Measurements from ENCODE around the gene TRIM32.

GRCh38 chr9:116663581-116663980 lies 23.5 kb upstream of the TRIM32 start:
- no peak for TF ChIP-seq SMARCE1 (IDR thresholded peaks at IDR 0.05; ENCODE audit: borderline replicate concordance)
- TF ChIP-seq SAFB2 (CRISPR knock-in tag; IDR thresholded peaks at IDR 0.05; ENCODE audit: borderline replicate concordance, low read depth): no peak
- TF ChIP-seq CTCF (CRISPR knock-in tag; IDR thresholded peaks at IDR 0.05): no peak
- TF ChIP-seq POLR2AphosphoS2 (IDR thresholded peaks at IDR 0.05; ENCODE audit: low read depth, low read length): no peak
- TF ChIP-seq IRF1 (CRISPR knock-in tag; IDR thresholded peaks at IDR 0.05; ENCODE audit: low read depth): no peak
- no peak for TF ChIP-seq JUND (CRISPR knock-in tag; IDR thresholded peaks at IDR 0.05)
- no peak for TF ChIP-seq BCL3 (CRISPR knock-in tag; IDR thresholded peaks at IDR 0.05)
- no peak for TF ChIP-seq ZNF747 (CRISPR knock-in tag; IDR thresholded peaks at IDR 0.05; ENCODE audit: borderline replicate concordance)
- no peak for TF ChIP-seq POLR2AphosphoS5 (IDR thresholded peaks at IDR 0.05; ENCODE audit: low read depth, low read length)
- TF ChIP-seq ZSCAN12 (CRISPR knock-in tag; IDR thresholded peaks at IDR 0.05): no peak
- TF ChIP-seq STAT6 (CRISPR knock-in tag; IDR thresholded peaks at IDR 0.05; ENCODE audit: borderline replicate concordance): no peak
- TF ChIP-seq KAT7 (CRISPR knock-in tag; IDR thresholded peaks at IDR 0.05; ENCODE audit: borderline replicate concordance): no peak
